NOMO-1 treated with dmso at 0.1 percent for 144 hours (cell line): ENCODE results near the gene ECEL1.

Experiments
- DNase-seq: peaks from one replicate; lab custom pipeline; 2025; ENCODE audit not compliant: unreplicated experiment; lab: John Stamatoyannopoulos, UW

Gene ECEL1

DNA sequence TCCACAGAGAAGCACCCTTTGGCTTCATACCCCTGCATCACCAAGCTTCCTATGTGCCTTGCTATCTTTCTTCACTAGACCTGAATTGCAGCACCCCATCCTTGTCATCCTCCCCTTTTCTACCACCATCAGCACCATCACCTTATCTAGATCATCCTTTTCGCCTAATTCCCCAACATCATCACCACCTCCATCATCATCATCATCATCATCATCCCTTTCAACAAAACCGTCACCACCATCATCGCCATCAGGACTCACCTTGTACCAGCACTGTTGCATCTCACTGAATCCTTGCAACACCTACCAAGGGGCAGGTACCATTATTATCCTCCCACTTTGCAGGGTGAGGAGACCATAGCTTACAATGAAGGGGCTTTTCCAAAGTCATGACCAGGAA is 10.8 kb upstream of the ECEL1 start:
- no peak for DNase-seq

DNA sequence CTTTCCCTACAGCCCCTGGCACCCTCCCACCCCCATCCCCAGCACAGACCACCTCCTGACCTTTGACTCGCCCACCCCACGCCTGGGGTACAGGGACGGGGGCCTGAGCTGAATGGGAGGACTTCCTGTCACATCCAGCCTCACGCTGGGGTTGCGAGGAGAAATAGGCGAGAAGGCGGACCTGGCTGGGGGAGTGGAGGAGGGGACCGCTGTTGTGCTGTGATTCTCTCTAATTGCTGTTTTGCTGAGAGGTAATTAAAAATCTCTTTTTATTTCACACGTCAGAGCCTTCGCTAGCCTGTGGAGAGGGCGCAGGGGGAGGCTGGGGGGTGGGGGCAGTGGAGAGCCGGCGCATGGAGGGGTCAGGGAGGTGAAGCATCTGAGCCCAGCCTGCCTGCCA is 9.7 kb upstream of the ECEL1 start:
- no peak for DNase-seq

DNA sequence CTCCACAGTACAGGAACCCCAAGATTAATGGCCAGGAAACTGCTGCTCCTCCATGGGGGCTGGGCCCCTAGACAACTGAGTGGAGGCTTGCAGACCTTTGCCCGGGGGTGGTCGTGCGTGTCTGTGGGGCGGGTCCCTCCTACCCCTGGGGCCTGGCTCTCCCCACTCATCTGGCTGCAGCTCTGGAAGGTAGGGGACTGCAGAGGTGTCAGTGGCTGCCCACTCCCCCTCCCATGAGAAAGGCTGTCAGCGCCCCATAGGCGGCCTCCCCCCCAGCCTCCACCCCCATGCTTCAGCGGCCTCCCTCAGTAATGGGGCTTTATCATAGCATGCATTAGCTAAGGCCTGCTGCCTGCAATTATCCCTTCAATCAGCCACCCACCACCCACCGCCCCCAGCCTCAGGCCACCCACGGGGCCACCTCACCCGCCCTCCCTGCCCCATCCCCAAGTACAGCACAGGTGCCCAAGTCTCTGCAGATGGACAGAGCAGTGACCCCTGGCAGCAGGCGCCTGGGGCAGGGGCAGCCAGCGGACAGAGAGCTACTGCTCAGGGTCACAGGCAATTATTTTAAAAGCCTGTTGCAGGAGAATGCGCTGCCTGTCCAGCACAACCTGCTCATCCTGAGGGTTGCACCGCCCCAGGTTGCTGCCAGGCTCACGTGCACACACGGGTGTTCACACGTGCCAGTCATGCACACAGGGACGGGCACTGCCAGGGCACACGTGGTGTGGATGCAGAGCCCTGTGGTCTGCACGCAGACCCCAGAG is 9.1 kb upstream of the ECEL1 start:
- no peak for DNase-seq

DNA sequence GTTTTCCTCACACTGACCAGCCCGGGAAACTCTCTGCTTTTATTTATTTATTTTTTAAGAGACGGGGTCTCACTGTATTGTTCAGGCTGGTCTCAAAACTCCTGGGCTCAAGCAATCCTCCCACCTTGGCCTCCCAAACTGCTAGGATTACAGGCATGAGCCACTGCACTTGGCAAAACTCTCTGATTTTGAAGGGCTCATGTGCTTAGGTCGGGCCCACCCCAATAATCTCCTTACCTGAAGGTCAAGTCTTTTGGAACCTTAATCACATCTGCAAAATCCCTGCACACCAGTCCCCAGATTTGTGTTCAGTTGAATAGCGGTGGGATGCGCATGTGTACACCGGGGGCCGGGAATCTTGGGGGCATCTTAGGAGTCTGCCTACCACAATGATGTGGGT is 7.7 kb upstream of the ECEL1 start:
- no peak for DNase-seq

DNA sequence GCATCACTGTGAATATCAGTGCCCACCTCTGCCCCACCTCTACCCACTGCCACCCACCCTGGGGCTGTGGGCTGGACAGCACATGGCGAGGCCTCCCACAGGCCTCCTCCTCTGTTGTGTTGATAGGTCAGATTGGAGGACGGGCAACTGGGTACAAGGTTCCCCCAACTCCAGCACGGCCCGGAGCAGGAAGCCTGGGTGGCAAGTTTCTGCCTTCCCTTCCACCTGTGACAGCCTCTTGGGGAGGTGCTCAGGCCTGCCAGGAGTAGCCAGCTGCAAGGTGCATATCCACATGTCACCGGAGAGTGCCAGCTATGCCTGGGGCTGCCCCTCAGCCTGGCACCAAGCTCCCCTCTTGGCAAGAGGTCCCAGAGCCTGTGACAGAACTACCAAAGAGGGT is 6.9 kb upstream of the ECEL1 start:
- no peak for DNase-seq

DNA sequence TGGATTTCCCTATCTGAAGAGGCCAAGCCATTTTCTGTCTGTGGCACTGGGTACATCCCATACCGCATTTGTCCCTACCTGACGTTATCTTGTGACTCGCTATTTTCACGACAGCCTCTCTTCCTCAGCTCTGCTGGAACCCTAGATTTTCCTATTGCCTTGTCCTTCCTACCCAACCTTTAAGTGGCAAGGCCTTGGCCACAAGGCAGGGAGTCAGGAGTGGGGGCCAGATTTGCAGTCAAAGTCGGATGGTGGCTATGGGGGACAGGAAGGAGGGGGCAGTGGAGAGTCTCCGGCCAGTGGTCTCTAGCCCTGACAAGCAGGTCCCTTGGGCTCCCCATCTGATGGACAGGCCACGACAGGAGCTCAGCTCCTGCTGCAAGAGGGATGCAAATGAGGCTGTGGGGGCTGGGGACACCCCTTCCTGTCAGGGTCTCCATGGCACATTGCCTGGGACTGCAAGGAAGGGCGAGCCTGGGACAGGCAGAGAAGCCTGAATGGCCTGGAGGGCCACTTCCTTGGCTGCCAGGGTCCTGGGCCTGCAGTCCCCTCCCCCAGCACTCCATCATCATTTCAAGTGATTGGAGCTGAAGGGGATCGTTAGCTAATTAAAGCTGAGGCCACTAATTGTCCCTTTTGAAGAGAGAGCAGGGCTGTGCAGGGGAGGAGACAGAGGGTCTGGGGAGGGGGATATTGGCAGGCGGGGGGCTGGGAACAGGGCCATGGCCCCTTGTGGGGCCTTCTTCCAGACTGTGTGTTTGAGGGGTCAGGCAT is 6.3 kb upstream of the ECEL1 start:
- DNase-seq: no peak

DNA sequence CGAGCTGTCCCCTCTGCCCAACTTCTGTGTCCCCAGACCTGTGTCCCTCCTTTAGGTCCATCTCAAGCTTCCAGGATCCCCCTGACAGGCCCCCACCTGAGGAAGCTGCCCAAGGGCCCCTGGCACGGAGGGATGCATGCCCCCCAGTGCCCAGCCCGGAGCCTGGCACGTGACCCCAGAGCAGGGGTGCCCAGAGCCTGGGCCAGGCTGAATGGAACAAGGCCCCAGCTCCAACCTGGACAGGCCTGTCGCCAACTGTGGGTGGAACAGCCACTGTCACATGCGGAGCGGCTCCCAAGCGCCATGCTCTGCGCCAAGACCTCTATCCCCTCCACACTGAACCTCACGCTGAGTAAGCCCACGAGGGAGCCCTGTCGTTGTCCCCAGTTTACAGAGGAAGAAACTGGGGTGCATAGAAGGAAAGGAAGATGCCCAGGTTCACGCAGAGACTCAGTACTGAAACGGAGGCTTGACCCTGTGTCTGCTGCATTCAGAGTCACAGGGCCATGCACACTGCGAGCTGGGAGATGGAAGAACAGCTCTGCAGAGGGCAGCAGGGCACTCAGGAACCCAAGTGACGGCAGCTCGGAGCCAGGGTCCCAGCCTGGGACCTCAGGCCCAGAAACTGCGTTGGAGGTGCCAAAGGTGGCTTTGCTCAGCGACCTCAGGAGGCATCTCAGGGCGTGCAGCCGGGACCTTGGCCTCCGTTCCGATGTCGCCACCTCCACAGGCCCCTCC is 5.5 kb upstream of the ECEL1 start:
- DNase-seq: no peak

DNA sequence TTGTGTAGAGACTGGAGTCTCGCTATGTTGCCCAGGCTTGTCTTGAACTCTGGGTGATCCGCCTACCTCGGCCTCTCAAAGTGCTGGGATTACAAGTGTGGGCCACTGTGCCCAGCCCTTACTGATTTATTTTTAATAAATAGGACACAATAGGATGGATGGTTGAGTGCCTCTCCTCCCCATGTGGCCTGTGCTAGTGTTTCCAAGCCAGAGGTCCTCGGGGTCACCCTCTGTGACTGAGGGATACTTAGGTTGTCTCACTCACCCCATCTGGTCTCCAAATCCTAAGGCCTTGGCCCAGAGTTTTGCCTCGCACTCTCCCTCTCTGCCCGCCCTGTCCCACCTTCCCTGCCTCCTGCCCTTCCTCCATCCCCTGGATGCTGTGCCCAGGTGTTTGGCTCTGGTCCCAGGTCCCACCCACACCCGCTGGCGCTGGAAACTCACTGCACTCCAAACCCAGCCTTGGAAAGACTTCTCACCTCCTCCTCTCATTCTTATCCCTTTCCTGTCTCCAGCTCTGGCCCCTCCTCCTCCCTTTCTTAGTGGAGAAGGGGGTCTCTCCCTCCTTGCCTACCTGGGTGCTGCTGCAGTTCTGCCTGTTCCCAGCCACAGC is 4.7 kb upstream of the ECEL1 start:
- DNase-seq: no peak

DNA sequence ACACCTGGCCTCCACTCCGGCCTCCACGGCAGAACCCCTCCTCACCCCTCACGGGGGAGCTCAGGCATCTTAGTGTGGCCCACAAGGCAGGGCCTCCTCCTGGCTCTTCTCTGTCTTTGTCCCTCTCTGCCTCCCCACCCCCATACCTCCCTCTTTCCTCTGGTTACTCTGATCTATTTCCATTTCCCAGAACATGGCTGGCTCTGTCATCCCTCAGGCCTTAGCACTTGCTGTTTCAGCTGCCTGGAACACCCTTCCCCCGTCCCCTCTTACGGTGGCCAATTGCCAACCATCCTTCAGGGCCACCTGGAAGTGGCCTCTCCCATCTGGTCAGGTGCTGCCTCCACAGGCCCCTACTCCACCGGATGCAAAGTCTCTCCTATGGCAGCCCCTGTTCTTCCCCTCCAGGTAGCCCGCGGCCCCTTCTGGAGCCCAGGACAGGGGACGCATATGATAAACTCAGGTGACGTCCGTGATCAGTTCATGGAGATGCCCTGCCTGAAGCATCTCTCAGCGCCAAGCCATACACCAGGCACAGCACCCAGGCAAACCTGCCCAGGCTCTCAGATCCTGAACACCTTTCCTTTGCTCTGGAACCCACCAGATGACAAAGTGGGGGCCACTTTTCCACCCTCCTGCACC is 3.6 kb upstream of the ECEL1 start:
- no peak for DNase-seq

DNA sequence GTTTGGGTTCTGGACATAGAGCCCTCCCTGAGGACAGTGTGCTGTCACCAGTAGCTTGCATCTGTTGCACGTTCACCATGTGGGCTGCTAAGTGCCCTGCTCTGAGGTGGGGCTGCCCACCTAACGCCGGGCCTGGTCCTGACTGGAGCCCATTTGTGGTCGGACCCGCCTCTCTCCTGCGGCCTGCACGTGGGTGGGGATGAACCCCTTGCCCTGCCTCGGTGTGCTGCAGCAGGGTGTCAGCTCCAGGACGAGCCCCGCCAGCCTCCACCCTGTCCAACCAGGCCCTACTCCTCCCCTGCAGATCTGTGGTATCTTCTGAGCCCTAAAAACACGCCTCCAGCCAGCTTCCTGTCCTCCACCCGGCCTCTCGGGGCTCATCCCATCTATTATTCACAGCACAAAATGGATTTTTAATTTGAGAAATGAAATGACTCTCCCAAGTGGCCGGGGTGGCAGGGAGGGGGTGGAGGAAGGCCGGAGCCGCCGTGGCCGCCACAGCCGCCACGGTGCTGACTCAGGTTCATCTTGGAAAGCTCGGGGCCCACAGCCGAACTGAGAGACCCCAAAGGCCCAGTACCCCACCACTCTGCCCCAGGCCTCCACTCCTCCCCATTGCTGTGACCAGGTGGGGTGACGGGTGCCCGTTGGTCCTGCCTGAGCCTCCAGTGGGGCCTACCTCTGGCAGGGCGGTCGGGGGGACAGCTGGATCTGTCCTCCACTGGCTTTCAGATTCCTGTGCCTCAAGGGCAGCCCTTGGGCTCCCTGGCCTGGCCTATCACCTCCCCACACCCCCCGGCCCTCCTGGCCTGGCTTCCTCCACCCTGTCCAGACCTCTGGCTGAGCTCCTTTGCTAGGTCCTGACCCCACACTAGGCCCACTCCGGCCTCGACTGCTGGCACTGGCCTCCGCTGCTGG is 2.8 kb upstream of the ECEL1 start:
- DNase-seq: no peak

DNA sequence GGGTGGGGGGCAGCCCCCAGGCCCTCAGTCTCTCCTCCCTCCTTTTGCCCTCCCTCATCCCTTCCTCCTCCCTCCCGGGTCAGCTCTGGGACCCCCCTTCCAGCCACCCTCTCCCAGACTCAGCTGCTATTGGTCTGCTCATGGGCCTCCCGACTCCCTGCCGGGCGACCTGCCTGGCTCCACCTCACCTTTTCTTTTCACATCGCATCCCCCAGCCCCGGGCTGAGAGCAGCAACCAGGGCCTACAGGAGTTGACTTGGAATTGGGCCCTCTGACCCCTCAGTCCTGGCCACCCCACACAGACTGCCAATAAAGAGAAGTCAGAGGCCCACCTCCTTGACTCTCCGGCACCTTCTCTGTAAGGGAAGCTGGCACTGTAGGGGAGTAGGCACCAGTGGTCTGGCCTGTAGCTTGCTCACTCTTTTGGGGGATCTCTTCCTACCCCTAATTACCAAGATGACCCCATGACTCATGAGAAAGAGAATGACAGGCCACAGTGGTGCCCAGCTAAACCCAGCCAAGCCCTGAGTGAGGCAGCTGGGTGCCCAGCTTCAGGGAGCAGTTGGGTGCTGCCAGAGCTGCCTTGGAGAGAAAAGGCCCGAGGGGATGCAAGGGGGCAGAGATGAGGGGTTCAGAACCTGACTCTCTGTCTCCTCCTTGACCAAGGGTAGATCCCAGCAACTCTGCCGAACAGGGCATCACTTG is 2.0 kb upstream of the ECEL1 start:
- DNase-seq: no peak

DNA sequence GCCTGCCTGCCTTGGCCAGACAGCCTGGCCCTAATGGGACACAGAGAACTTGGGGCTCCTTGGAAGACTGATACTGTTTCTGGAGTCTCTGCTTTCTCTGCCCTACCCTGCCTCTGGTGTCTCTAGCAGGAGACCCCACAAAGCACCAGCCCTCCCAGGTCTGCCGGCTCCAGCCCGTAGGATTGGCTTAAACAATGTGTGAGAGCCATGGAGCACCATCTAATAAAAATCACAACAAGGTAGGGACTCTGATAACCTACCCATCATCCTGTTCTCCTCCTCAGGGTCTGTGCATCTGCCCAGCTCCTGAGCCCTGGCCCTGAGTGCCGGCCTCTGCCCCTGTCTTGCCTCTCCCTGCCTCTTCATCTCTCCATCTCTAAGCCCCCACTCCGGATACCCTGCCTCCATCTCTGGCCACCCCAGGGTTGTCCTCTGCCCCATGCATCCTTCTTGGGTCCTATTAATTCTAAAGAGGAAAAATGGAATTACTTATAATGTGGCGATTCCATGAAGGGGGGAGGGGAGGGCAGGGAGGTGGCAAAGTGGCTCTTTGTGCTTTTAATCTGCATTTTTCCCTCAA is 1.2 kb upstream of the ECEL1 start:
- DNase-seq: no peak

DNA sequence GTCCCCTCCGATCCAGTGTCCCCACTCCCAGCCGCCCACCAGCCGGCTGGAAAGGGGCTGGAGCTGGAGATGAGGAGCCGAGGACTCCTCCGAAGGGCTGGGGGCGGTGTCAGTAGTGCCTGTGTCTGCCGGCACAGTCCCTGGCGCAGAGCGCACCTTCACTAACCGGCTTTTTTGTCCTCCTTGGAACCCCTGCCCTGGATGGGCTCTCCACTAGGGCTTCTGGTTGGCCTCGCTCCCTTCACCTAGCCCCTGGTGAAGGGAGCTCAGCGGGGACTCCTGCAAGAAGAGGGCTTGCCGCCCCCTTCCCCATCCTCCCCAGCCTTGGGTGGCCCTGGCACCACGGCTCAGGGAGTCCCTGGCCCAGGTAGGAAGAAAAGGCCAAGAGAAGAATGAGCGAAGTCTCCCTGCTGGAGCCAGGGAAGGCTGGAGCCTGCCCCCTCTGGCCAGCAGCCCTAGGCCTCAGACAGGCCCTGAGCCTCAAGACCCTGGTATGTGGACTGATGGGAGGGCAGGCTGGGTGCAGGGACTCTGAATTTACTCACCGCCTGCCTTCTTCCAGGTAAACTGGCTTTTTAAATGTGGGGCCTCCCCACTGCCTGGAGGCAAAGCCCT is 570 bp upstream of the ECEL1 start:
- no peak for DNase-seq

DNA sequence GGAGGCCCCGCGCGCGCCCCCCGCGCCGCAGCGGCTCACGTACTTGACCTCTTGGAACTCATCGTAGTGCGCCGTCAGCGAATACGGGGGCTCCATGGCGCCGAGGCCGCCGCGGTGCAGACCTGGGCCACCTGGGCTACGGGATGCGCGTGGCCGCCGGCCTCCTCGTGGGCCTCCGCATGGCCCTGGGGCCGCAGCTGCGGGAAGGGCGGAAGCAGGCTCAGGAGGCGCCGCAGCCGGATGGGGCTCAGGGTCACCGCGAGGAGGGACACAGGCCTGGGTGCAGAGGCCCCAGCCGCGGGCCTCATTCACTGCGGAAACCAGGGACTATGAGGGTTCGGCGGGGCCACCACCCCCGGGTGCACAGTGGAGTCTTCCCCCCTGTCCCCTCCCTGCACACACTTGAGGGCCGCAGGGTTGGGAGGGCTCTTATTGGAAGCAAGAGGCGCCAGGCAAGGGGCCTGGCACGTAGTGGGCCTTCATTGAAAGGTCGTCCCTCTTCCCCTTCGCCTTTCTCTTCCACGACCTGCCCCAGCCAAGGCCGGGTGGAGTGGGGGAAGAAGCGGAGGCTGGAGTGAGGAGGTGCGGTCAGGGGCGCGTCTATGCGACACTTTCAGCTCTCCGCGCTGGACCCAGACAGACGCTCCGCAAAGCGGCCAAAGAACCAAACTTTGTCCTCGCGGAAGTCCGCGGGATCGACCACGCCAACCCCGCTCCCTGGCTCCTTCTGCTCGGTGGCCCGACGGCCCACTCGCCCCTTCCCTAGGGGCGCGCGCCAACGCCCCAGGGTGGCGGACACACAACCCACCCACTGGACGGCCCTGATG is 863 bp downstream of the ECEL1 start:
- DNase-seq: no peak

DNA sequence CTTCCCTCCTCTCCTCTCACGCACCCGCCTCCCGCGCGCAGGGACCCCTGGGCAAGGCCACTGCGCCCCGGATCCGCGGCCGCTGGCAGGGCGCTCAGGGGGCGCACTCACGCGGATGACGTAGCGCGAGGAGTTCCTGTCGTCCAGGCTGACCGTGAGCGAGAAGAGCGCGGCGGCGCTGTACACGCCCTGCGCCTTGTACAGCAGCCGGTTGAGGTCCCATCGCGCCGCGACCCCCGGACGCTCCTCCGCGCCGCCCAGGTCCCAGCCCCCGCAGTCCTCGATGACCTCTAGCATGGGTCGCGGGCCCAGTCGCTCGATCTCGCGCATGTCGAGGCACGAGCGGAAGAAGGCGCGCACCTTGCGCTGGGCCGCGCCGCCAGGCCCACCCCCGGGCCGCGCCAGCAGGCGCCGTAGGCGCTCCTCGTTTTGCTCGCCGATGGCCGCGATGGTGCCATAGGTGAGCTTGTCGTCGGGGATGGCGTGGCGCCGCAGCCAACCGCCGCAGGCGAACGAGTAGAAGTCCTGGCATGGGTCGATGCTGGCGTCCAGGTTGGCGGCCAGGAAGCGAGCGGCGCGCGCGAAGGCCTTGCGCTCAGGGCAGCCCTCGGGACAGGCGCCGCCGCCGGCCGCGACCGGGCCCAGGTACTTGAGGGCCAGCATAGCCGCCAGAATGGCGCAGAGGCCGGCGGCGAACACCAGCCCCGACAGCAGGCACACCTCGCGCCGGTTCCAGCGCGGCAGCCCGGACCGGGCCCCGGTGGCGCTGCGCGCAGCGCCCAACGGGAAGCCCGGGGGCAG is 1.7 kb downstream of the ECEL1 start:
- DNase-seq: no peak

DNA sequence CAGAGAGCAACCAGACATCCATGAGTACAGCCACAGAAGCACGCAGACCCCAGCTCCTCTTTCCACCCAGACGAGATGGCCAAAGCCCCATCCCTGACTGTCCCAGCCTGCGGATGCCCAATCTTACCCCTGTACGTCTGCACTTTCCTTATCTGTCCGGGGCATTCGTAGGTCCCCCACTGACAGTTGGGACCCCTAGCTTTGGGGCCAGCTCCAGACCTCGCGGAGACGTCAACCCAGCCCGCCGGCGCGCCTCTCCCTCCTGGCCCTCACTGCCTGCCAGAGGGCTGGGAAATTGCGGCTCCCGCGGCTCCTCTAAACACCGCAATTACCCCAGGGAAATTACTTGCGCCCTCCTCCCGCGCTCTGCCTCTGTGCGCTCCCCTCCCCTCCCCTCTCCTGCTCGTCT is 2.3 kb downstream of the ECEL1 start:
- no peak for DNase-seq
